ENCODE results near the gene GJA9.
"Not testable (repeated sequence)": the region's sequence is repeated elsewhere in the genome, so short reads cannot be mapped to it uniquely, and the experiment has no call there.

Gene GJA9

DNA sequence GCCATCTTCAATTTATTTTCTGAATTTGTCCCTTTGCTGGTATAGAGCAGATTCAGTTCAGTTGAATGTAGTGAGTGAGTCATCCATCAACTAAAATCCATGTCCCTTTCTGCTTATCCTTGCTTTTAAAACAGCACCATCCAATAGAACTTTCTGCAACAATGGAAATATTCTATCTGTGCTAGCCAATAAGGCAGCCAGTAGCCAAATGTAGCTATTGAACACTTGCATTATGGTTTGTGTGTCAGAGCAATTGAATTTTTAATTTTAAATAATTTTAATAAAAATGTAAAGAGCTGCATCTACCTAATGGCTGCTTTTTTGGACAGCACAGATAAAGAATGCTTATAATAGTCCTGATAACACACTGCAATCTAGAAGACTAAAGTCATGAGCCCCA is at the start of gene GJA9:
GJA9 (minus strand) TSS at position 101 of the 400 bp plus-strand sequence. CDS start 5,489 bp downstream, outside the sequence.
- no peak for DNase-seq (ENCODE audit: low read depth)

DNA sequence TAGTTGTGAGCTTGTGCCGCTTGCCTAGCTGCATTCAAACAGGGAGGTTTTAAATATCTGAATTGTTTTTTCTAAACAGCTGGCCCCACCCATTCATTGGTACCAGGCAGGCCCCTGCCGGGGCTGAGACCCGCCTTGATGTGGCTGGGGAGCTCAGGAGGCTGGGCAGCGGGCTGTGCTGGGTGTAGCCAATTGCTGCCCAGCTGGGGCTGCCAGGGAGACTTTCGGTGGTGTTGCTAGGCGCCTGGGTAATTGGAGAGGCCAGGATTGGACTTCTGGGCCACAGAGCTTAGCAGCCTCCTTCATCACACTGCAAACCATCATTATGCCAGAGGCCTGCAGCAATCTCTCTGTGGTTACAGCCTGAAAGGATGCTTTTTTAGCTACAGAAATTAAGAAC is 48.1 kb upstream of the GJA9 start:
- DNase-seq (ENCODE audit: low read depth), result no peak

DNA sequence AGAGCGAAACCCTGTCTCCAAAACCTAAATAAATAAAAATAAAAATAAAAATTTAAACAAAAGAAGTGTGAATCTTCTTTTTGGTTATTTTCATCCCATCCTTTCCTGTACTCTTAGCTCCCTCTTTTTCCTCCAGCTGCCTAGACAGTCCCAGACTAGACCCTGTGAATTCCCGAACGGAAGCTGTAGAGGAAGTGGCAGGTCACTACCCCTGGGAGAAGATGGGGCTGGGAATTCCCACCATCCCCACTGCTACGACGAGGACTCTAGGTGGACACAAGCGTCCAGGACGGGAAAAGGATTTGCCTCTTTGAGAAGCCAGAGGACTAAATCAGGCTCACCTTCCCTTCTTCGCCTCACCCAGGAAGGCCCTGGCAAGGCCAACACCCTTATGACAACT is 47.7 kb upstream of the GJA9 start:
- no peak for DNase-seq (ENCODE audit: low read depth)

DNA sequence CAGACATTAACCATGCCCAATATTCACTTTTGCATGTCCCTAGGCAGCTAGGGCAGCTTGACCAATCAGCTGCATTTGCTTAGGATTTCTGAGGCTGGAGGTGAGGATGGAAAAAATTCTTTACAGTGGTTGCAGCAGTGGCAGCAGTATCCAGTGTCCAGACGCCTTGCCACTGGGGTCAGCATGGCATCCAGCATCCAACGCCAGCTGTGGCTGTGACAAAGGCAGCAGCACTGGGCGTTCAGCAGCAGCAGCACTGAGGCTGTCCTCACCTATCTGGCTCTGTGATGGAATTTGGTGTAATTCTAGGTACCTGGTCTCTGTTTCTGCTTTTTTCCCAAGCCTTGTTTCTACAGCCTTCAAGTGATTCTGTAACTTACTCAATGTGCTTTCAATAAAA is 44.7 kb upstream of the GJA9 start:
- DNase-seq (ENCODE audit: low read depth), result no peak

DNA sequence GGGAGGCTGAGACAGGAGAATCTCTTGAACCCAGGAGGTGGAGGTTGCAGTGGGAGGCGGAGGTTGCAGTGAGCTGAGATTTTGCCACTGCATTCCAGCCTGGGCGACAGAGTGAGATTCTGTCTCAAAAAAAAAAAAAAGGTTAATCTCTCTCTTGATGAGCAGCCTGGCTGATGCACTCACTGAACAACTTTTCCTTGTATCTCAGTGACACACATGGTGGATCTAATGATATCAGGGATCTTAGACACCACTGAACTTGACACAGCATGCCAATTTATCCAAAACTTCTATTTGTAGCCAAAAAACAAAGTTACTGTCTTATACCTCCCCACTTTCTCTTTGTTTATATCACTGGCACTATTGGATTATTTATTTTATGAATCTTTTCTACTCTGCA is 44.0 kb upstream of the GJA9 start:
- no peak for DNase-seq (ENCODE audit: low read depth)

- DNase-seq (ENCODE audit: low read depth), result no peak
These were observed 42.2 kb upstream of the GJA9 start for GRCh38 chr1:38923607-38924006.

DNA sequence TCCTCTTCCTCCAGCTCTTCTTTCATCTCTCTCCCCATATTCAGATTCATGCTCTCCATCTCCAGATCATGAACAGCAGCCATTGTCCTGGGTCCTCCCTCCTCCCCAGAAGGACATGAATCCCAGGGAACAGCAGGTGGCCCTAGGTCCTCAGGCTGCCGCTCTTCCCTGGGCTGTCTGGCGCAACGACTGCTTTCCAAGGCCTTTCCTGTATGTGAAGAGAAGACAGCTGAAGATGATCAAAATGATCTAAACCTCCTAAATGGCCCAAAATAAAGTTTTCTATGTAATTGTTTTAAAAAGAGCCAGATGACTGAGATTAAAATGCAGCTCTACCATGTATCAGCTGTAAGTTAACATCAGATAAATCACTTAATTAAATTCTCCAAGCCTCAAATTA is 37.7 kb upstream of the GJA9 start:
- DNase-seq (ENCODE audit: low read depth), result no peak

DNA sequence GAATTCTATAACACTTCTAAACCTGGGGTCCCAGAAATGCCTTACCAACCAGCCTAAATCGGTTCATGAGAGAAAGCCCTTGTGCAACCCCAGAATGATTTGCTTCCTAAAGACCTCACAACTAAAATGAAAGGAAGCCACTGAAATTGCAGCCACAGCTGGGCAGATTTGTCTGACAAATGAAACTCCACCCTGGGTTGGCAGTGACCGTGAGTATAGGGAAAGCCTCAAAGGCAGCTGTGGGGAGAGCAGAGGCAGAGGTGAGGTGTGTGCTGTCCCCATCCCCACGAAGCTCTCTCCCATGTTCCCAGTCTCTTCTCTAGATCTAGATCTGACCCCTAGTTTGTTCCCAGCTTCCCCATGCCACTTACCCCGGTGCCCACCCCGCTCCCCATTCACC is 37.2 kb upstream of the GJA9 start:
- DNase-seq (ENCODE audit: low read depth), result no peak

DNA sequence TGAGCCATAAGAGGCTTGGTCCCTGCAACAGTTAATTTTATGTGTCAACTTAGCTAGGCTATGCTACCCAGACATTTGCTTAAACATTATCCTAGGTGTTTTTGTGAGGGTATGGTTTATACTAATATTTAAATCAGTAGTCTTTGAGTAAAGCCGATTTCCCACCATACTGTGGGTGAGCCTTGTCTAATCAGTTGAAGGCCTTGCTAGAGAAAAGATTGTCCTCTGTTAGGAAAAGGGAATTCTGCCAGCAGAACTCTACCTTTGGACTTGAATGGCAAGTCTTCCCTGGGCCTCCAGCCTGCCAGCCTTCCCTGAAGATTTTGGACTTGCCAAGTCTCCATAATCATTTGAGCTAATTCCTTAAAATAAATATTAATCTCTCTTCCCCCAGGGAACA is 36.4 kb upstream of the GJA9 start:
- no peak for DNase-seq (ENCODE audit: low read depth)

DNA sequence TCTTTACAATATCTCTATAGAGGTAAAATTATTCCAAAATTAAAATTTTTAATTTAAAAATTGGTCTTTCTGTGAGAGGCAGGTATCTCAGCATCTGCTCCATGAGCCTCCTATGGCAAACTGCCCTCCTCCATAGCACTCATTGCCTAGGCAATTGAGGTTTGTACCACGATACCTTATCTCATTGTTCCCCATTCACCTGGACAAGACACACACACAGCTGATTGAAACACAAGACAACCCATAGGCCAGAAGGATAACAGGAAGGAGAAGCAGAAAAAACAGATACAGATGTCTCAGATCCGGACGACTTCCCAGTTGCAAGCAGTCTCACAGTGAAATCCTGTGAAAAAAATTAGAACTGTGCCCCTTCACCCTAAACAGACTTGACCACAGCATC is 36.0 kb upstream of the GJA9 start:
- no peak for DNase-seq (ENCODE audit: low read depth)

- DNase-seq (ENCODE audit: low read depth), result no peak
These were observed 34.1 kb upstream of the GJA9 start for GRCh38 chr1:38915352-38915948.

- DNase-seq (ENCODE audit: low read depth), result not testable (repeated sequence)
These were observed 33.5 kb upstream of the GJA9 start for GRCh38 chr1:38914908-38915307.

GRCh38 chr1:38908821-38909220 is 27.4 kb upstream of the GJA9 start:
- DNase-seq (ENCODE audit: low read depth), result no peak

DNA sequence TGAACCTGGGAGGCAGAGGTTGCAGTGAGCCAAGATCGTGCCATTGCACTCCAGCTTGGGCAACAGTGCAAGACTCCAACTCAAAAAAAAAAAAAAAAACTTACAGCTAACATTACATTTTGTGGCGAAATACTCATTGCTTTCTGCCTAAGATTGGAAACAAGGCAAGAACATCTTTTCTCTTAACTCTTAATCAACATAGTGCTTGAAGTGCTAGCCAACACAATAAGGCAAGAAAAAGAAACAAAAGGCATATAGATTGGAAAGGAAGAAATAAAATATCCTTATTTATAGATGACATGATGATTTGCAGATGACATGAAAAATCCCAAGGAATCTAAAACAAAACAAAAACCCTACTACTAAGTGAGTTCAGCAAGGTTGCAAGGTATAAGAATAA is 24.6 kb upstream of the GJA9 start:
- DNase-seq (ENCODE audit: low read depth), result no peak

GRCh38 chr1:38899560-38899959 is 18.2 kb upstream of the GJA9 start:
- no peak for DNase-seq (ENCODE audit: low read depth)

GRCh38 chr1:38898653-38899230 is 17.4 kb upstream of the GJA9 start:
- DNase-seq (ENCODE audit: low read depth), result no peak

DNA sequence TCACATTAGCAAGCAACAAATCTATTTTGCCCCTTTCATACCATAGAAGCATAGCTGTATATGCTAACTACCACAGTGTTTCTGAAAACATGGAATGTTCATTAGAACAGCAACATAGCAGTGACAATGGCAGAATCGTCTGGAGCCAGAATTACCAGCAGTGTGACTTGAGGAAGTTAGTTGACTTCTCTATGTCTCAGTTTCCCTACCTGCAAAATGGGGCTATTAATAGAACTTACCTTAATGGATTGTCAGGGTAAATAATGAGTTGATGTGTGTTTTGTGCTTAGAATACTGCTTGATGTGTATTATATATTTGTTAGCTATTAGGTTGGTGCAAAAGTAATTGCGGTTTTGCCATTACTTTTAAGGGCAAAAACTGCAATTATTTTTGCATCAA is 14.8 kb upstream of the GJA9 start:
- no peak for DNase-seq (ENCODE audit: low read depth)

- no peak for DNase-seq (ENCODE audit: low read depth)
These were observed 11.6 kb upstream of the GJA9 start for GRCh38 chr1:38892976-38893375.

GRCh38 chr1:38891753-38892152 is 10.4 kb upstream of the GJA9 start:
- DNase-seq (ENCODE audit: low read depth), result no peak

- no peak for DNase-seq (ENCODE audit: low read depth)
These were observed 8.2 kb upstream of the GJA9 start for GRCh38 chr1:38889589-38889988.

DNA sequence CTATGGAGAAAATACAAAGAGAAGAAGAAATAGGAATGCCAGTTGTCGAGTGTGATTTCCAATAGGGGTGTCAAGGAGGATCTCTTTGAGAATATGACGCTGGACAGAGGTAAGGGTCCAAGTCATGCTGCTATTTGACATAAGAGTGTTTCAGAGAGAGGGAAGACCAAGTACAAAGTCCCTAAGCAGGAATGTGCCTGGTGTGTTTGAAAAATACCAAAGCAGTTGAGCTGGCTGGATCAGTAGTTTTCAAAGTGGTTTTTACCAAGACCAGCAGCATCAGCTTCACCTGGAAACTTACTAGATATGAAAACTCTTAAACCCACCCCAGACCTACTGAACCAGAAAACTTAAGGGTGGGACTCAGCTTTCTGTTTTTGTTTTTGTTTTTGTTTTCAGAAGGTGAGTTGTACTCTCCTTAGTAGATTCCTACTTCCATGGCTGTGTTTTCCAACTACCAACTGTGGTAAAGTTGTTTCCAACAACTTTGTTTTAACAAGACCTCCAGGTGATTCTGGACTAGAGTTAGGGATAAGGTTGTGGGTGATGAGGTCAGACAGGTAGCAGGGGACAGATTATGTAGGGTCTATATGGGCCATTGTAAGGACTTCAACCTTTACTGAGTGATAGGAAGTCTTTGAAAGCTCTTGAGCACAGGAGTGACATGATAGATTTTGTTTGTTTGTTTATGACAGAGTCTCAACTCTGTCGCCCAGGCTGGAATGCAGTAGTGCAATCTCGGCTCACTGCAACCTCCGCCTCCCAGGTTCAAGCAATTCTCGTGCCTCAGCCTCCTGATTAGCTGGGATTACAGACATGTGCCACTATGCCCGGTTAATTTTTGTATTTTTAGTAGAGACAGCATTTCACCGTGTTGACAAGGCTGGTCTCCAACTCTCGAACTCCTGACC is 7.3 kb upstream of the GJA9 start:
- no peak for DNase-seq (ENCODE audit: low read depth)

DNA sequence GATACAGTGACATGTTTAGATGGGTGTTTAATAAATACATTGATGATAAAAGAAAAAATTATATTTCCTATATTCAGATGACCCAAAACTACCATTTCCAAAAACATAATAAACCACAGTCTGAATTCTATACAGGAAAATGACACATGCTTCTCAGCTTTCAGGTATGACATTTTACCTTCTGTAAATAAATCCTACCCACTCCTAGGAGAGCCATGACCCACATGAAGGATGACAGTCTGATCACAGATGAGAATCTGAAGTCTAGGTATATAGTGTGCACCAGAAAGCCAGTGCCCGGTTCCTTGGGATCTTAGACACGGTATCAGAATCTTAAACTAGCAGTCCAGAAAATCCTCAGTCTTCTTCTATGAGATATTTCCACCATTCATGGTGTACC is 3.7 kb upstream of the GJA9 start:
- DNase-seq (ENCODE audit: low read depth), result no peak

DNA sequence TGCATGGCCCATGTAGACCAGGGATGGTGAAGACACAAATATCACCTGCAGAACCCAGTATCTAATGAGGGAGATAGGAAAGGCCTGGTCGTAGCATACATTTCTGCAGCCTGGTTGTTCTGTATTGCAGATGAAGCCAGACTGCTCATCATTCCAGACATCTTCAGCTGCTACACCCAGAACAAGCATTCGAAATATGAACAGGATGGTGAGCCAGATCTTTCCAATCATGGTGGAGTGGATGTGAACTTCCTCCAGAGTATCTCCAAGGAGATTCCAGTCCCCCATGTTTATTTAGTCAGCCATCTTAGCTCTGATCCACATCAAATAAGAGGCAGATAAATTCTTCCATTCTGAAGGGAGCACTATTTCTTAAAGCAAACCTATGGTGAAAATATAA is 5.6 kb downstream of the GJA9 start:
- DNase-seq (ENCODE audit: low read depth), result no peak
